ENCODE results near the gene SLC6A2.

DNA sequence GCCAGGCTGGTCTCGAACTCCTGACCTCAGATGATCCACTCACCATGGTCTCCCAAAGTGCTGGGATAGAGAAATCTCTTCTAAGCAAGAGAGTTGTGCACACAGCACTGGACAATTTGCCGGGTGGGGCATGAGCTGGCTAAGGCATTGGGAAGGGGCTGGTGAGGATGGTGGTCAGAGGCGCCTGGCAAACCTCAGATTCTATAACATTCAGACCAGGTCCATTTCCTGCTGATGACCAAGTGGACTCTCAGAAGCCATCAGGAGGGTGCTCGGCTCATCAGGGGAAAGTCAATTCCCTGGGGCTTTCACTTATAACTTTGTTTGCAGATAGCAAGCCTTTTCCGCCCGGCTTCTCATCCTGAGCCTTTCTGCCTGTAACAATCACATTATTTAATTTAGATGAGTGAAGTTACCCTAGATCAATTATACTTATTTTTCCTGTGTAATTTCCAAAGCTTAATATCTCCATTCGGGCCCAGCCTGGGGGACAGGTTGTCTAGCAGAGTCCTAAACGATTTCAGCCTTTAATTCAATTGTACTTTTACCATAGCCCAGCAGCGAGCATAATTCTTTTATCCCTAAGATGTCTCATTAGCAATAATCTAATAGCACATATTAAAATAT is 15.0 kb upstream of the SLC6A2 start:
- no peak for TF ChIP-seq POLR2A (IDR thresholded peaks at IDR 0.05)
- TF ChIP-seq CTCF (IDR thresholded peaks at IDR 0.05) = no peak

Measured in suprapubic skin (tissue), 3 donors.